BLaER1 (cell line): Measurements from ENCODE around the gene MAP1LC3A.

Experiments
- H3K27ac ChIP-seq: shearing (Covaris generic); formaldehyde crosslinking; 2 replicates; pipeline ENCODE4 v1.8.1; 2022
- H3K27me3 ChIP-seq: shearing (Covaris generic); formaldehyde crosslinking; 2 replicates; pipeline ENCODE4 v1.8.1; 2022
- H3K36me3 ChIP-seq: shearing (Covaris generic); formaldehyde crosslinking; 2 replicates; pipeline ENCODE4 v1.8.1; 2022
- H3K4me1 ChIP-seq: shearing (Covaris generic); formaldehyde crosslinking; 2 replicates; pipeline ENCODE4 v1.8.1; 2022
- H3K4me2 ChIP-seq: shearing (Covaris generic); formaldehyde crosslinking; 2 replicates; pipeline ENCODE4 v1.8.1; 2022
- H3K4me3 ChIP-seq: shearing (Covaris generic); formaldehyde crosslinking; 2 replicates; pipeline ENCODE4 v1.8.1; 2022
- H3K9ac ChIP-seq: shearing (Covaris generic); formaldehyde crosslinking; 2 replicates; pipeline ENCODE4 v1.8.1; 2022
- H3K9me3 ChIP-seq: shearing (Covaris generic); formaldehyde crosslinking; 2 replicates; pipeline ENCODE4 v1.8.1; 2022
- H4K20me1 ChIP-seq: shearing (Covaris generic); formaldehyde crosslinking; 2 replicates; pipeline ENCODE4 v1.8.1; 2022
- Cebpa-rat ChIP-seq: shearing (Covaris generic); IDR thresholded peaks from 2 replicates; pipeline ENCODE4 v1.8.1; 2022

The MAP1LC3A gene

GRCh38 chr20:34571753-34572152 lies 13.2 kb downstream of the MAP1LC3A start:
- no peak overlapping the region for H3K4me3 ChIP-seq
- H3K4me1 ChIP-seq, result peaks cover 7% of the 10 kb centered on the region
- H3K4me2 ChIP-seq, result no peak overlapping the region
- peaks cover 78% of the 10 kb centered on the region for H3K36me3 ChIP-seq
- H3K27ac ChIP-seq, result no peak overlapping the region
- no peaks in the 10 kb centered on the region for H4K20me1 ChIP-seq
- no peak for TF ChIP-seq Cebpa-rat
- no peaks in the 10 kb centered on the region for H3K27me3 ChIP-seq
- no peaks in the 10 kb centered on the region for H3K9me3 ChIP-seq
- no peak overlapping the region for H3K9ac ChIP-seq

GRCh38 chr20:34573541-34574300 lies 15.2 kb downstream of the MAP1LC3A start:
- H3K4me3 ChIP-seq, result no peak overlapping the region
- H3K27me3 ChIP-seq, result no peaks in the 10 kb centered on the region
- peaks cover 12% of the 10 kb centered on the region for H3K4me1 ChIP-seq
- TF ChIP-seq Cebpa-rat, result no peak
- no peaks in the 10 kb centered on the region for H3K9me3 ChIP-seq
- peaks cover 69% of the 10 kb centered on the region for H3K36me3 ChIP-seq
- H3K9ac ChIP-seq, result no peak overlapping the region
- no peak overlapping the region for H3K4me2 ChIP-seq
- H3K27ac ChIP-seq, result no peak overlapping the region
- H4K20me1 ChIP-seq, result no peaks in the 10 kb centered on the region

GRCh38 chr20:34574426-34574825 lies 15.9 kb downstream of the MAP1LC3A start:
- Histone ChIP-seq H3K4me2 (no peak overlapping the region), H3K9ac (no peak overlapping the region), H4K20me1 (no peaks in the 10 kb centered on the region), H3K36me3 (peaks cover 64% of the 10 kb centered on the region), H3K9me3 (no peaks in the 10 kb centered on the region), H3K27me3 (no peaks in the 10 kb centered on the region), H3K27ac (no peak overlapping the region), H3K4me1 (peaks cover 13% of the 10 kb centered on the region), H3K4me3 (no peak overlapping the region)
- TF ChIP-seq Cebpa-rat, result no peak

DNA sequence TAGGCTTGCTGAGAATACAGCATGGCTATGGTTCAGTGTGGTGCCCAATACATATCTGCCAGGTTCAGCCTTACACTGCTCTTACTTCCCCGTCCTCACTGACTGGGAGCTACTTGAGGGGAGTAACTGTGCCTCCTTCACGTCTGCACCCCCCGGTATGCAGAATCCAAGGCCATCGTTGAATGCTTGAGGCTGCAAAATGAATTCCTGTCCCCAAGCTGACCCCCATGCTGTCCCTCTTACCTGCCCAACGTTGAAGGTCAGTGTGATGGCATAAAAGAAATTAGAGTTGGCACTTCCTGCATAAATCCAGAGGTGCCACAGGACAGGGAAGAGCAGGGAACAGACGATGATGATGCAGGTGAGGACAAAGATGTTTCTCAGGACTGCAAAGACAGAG lies 16.3 kb downstream of the MAP1LC3A start:
- H3K9ac ChIP-seq, result no peak overlapping the region
- no peaks in the 10 kb centered on the region for H3K27me3 ChIP-seq
- H3K4me2 ChIP-seq, result no peak overlapping the region
- no peaks in the 10 kb centered on the region for H3K9me3 ChIP-seq
- no peak overlapping the region for H3K27ac ChIP-seq
- peaks cover 60% of the 10 kb centered on the region for H3K36me3 ChIP-seq
- no peak overlapping the region for H3K4me3 ChIP-seq
- no peaks in the 10 kb centered on the region for H4K20me1 ChIP-seq
- H3K4me1 ChIP-seq, result peaks cover 13% of the 10 kb centered on the region
- TF ChIP-seq Cebpa-rat, result no peak

DNA sequence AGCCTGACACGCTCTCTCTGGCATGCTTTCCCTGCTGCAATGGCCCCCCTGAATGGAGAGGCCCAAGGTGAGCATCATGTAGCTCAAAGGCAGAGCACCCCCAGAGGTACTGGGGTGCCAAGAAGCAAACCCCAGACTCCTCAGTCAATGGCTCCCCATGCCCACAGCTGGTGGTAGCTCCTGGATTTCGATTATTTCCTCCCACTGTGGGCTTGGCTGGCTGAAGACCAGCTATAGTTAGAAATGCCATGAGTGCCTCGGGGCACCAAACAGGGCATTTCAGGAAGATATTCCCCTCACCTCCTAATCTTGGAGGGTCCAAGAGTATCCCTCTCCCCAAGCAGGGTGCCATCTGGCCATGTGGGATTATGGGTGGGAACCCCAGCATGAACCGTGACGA lies 16.8 kb downstream of the MAP1LC3A start:
- Histone ChIP-seq H3K9me3 (no peaks in the 10 kb centered on the region), H3K4me1 (peaks cover 16% of the 10 kb centered on the region), H3K4me2 (no peak overlapping the region), H3K27me3 (no peaks in the 10 kb centered on the region), H3K4me3 (no peak overlapping the region), H3K36me3 (peaks cover 60% of the 10 kb centered on the region), H3K27ac (no peak overlapping the region), H3K9ac (no peak overlapping the region), H4K20me1 (no peaks in the 10 kb centered on the region; the same call in 1 of the 2 replicates)
- TF ChIP-seq Cebpa-rat, result no peak

GRCh38 chr20:34575756-34576155 lies 17.2 kb downstream of the MAP1LC3A start:
- no peak overlapping the region for H3K4me2 ChIP-seq
- H3K9me3 ChIP-seq, result no peaks in the 10 kb centered on the region
- no peaks in the 10 kb centered on the region; the same call in 1 of the 2 replicates for H4K20me1 ChIP-seq
- peaks cover 21% of the 10 kb centered on the region for H3K4me1 ChIP-seq
- H3K9ac ChIP-seq, result no peak overlapping the region
- H3K4me3 ChIP-seq, result no peak overlapping the region
- no peak overlapping the region for H3K27ac ChIP-seq
- TF ChIP-seq Cebpa-rat, result no peak
- H3K27me3 ChIP-seq, result no peaks in the 10 kb centered on the region
- peaks cover 64% of the 10 kb centered on the region for H3K36me3 ChIP-seq

- Histone ChIP-seq H3K4me1 (peaks cover 14% of the 10 kb centered on the region), H3K4me3 (no peak overlapping the region), H3K27me3 (no peaks in the 10 kb centered on the region), H3K9me3 (no peaks in the 10 kb centered on the region), H3K27ac (no peak overlapping the region), H3K9ac (no peak overlapping the region), H3K4me2 (no peak overlapping the region), H3K36me3 (peaks cover 63% of the 10 kb centered on the region), H4K20me1 (no peaks in the 10 kb centered on the region; the same call in 1 of the 2 replicates)
- TF ChIP-seq Cebpa-rat, result no peak
Observed at GRCh38 chr20:34577061-34577460, 18.5 kb downstream of the MAP1LC3A start.

GRCh38 chr20:34578025-34578424 lies 19.5 kb downstream of the MAP1LC3A start:
- Histone ChIP-seq H3K4me2 (no peak overlapping the region), H3K9me3 (no peaks in the 10 kb centered on the region), H3K9ac (no peak overlapping the region), H3K27me3 (no peaks in the 10 kb centered on the region), H3K27ac (no peak overlapping the region), H3K36me3 (peaks cover 62% of the 10 kb centered on the region), H3K4me1 (peaks cover 14% of the 10 kb centered on the region), H3K4me3 (no peak overlapping the region), H4K20me1 (no peaks in the 10 kb centered on the region; the same call in 1 of the 2 replicates)
- TF ChIP-seq Cebpa-rat, result no peak

DNA sequence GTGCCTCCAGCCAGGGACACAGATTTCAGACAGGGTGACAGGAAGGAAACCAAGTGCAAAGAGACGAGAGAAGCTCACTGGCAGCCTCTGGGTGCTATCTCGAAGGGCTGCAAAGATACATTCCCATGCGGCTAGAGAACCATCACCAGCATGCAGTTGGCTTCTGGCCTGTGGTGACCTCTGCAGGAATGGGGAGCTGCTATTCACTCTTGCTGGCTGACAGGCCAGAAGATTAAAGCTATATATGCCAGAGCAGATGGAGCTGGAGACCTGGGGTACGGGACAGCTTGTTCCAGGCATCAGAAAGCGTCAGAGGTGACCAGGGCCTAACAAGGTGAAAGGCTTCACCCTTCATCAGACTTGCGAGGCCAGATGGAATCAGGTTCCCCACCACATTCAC lies 20.0 kb downstream of the MAP1LC3A start:
- TF ChIP-seq Cebpa-rat, result no peak
- Histone ChIP-seq H3K9me3 (no peaks in the 10 kb centered on the region), H4K20me1 (no peaks in the 10 kb centered on the region; the same call in 1 of the 2 replicates), H3K27me3 (no peaks in the 10 kb centered on the region), H3K4me2 (no peak overlapping the region), H3K4me3 (no peak overlapping the region), H3K9ac (no peak overlapping the region), H3K4me1 (peaks cover 15% of the 10 kb centered on the region), H3K36me3 (peaks cover 62% of the 10 kb centered on the region), H3K27ac (no peak overlapping the region)

- H3K4me1 ChIP-seq, result peaks cover 23% of the 10 kb centered on the region
- no peaks in the 10 kb centered on the region for H3K27me3 ChIP-seq
- no peak overlapping the region for H3K27ac ChIP-seq
- H3K4me2 ChIP-seq, result no peak overlapping the region
- no peak overlapping the region for H3K4me3 ChIP-seq
- H4K20me1 ChIP-seq, result no peaks in the 10 kb centered on the region; the same call in 1 of the 2 replicates
- H3K36me3 ChIP-seq, result peaks cover 62% of the 10 kb centered on the region
- TF ChIP-seq Cebpa-rat, result no peak
- no peaks in the 10 kb centered on the region for H3K9me3 ChIP-seq
- H3K9ac ChIP-seq, result no peak overlapping the region
Observed at GRCh38 chr20:34579191-34579978, 20.9 kb downstream of the MAP1LC3A start.
